ENCODE data around the gene ABI2.
A peak's percentile ranks its signal among the peaks of the same experiment; 100 is the strongest.
"Not testable (repeated sequence)": the region's sequence is repeated elsewhere in the genome, so short reads cannot be mapped to it uniquely, and the experiment has no call there.

Gene ABI2

DNA sequence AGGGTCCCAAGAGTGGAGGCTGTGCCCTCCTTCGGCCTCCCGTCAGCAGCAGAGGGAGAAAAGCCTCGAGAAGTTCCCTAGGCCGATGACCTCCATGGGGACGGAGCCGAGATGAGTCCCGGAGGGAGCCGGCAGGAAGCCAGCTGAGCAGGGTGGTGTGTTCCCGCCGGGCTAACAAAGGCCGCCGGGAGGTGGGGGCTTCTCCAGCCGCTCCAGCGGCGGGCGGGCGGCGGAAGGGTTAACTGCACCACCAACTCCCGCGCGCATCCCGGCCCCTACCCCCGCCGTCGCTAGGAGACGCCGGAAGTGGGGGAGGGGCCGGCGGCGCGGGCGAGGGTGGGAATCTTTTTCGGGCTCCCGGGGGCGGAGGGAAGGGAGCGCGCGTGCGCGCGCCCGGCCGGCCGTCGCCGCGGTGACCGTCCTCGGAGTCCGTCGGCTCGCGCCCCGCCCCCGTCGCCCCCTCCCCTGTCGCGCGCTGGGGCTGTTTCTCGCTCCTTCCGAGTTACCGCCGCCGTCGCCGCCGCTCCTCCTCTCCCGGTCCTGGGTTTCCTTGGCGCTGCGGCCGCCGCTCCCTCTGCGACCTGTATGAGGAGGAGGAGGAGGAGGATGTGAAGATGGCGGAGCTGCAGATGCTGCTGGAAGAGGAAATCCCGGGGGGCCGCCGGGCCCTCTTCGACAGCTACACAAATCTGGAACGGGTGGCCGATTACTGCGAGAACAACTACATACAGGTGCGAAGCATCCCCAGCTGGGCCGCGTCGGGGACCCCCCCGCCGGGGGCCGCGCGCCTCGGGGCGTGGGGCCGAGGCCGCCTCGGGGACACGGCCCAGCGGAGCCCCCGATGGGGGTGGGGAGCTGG lies at the start of gene ABI2:
Gene ABI2, plus strand, starts transcription at position 494 of the 859 bp plus-strand sequence. Its CDS starts 121 bp downstream, at position 615.
- in situ Hi-C loops (cut with MboI; ENCODE audit: low pct_unique_long_range_greater_than_20kb, low sequenced_read_pairs, unreplicated experiment): no loop called here
- TF ChIP-seq, protein P1, sequence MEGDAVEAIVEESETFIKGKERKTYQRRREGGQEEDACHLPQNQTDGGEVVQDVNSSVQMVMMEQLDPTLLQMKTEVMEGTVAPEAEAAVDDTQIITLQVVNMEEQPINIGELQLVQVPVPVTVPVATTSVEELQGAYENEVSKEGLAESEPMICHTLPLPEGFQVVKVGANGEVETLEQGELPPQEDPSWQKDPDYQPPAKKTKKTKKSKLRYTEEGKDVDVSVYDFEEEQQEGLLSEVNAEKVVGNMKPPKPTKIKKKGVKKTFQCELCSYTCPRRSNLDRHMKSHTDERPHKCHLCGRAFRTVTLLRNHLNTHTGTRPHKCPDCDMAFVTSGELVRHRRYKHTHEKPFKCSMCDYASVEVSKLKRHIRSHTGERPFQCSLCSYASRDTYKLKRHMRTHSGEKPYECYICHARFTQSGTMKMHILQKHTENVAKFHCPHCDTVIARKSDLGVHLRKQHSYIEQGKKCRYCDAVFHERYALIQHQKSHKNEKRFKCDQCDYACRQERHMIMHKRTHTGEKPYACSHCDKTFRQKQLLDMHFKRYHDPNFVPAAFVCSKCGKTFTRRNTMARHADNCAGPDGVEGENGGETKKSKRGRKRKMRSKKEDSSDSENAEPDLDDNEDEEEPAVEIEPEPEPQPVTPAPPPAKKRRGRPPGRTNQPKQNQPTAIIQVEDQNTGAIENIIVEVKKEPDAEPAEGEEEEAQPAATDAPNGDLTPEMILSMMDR (IDR thresholded peaks at IDR 0.05; ENCODE audit: extremely low read depth, insufficient read depth, missing control alignments): no peak
- peak; percentile 91 for DNase-seq (ENCODE audit: low spot score)

DNA sequence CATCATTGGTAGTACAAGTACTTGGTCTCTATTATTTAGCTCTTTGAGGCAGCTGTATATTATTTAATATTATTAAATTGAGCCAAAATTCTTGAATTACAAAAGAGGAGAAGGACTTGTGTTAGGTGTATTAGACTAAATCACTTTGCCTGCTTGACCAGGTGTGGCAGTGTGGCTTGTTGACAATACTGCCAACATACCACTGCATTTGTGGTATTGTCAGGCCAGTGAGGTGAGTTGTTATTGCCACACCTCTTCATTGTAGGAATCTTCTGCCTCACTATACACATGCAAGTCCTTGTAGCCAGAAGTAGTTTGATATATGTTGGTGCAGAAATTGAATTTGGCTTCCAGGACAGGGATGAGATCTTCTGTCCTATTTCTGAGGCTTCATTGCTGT lies 48.9 kb upstream of the ABI2 start:
- in situ Hi-C loops (cut with MboI; ENCODE audit: low pct_unique_long_range_greater_than_20kb, low sequenced_read_pairs, unreplicated experiment): no loop called here
- no peak for DNase-seq (ENCODE audit: low spot score)
- TF ChIP-seq, protein P1 (IDR thresholded peaks at IDR 0.05; ENCODE audit: extremely low read depth, insufficient read depth, missing control alignments): no peak

GRCh38 chr2:203280428-203281064 lies 47.6 kb upstream of the ABI2 start:
- TF ChIP-seq, protein P1 (IDR thresholded peaks at IDR 0.05; ENCODE audit: extremely low read depth, insufficient read depth, missing control alignments): no peak
- in situ Hi-C loops (cut with MboI; ENCODE audit: low pct_unique_long_range_greater_than_20kb, low sequenced_read_pairs, unreplicated experiment): no loop called here
- no peak for DNase-seq (ENCODE audit: low spot score)

DNA sequence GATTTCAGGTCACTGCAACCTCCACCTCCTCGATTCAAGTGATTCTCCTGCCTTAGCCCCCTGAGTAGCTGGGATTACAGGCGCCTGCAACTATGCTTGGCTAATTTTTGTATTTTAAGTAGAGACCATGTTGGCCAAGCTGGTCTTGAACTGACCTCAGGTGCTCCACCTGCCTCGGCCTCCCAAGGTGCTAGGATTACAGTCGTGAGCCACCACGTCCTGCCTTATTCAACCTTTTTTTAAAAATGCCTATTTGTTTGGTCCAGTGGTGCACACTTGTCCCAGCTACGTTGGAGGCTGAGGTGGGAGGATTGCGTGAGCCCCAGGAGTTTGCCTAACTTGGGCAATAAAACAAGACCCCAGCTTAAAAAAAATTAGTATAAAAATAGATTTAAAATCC lies 46.1 kb upstream of the ABI2 start:
- TF ChIP-seq, protein P1 (IDR thresholded peaks at IDR 0.05; ENCODE audit: extremely low read depth, insufficient read depth, missing control alignments): no peak
- DNase-seq (ENCODE audit: low spot score): no peak
- in situ Hi-C loops (cut with MboI; ENCODE audit: low pct_unique_long_range_greater_than_20kb, low sequenced_read_pairs, unreplicated experiment): no loop called here

- in situ Hi-C loops (cut with MboI; ENCODE audit: low pct_unique_long_range_greater_than_20kb, low sequenced_read_pairs, unreplicated experiment): no loop called here
- TF ChIP-seq, protein P1 (IDR thresholded peaks at IDR 0.05; ENCODE audit: extremely low read depth, insufficient read depth, missing control alignments): no peak
- DNase-seq (ENCODE audit: low spot score): no peak
Measured at GRCh38 chr2:203286532-203286931, 41.7 kb upstream of the ABI2 start.

DNA sequence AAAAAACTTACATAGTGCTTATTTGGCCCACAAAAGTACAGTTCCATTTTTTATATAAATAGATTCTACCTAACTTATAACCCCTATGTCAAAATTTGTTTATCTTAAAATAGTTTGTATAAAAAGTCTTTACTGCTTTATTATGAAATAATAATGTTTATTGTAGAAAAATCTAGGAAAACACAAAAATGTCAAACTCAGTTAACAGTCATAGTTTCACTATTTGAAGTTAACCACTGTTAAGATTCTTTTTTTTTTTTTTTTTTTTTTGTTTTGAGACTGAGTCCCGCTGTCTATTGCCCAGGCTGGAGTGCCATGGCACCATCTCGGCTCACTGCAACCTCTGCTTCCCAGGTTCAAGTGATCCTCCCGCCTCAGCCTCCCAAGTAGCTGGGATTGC lies 26.5 kb upstream of the ABI2 start:
- TF ChIP-seq, protein P1 (IDR thresholded peaks at IDR 0.05; ENCODE audit: extremely low read depth, insufficient read depth, missing control alignments): no peak
- in situ Hi-C loops (cut with MboI; ENCODE audit: low pct_unique_long_range_greater_than_20kb, low sequenced_read_pairs, unreplicated experiment): no loop called here
- no peak for DNase-seq (ENCODE audit: low spot score)

DNA sequence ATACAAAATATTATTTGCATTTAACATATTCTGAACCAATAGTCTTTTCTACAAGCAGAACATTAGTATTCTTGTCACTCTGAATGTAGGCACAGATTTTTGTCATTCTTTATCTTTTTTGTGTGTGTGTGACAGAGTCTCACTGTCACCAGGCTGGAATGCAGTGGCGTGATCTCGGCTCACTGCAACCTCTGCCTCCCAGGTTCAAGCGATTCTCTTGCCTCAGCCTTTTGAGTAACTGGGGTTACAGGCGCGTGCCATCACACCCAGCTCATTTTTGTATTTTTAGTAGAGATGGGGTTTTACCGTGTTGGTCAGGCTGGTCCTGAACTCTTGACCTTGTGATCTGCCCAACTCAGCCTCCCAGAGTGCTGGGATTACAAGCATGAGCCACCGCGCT lies 25.6 kb upstream of the ABI2 start:
- DNase-seq (ENCODE audit: low spot score); in situ Hi-C loops (cut with MboI; ENCODE audit: low pct_unique_long_range_greater_than_20kb, low sequenced_read_pairs, unreplicated experiment): not testable (repeated sequence)
